GM19324 (cell line): ENCODE data around the gene PSTPIP1.

ENCODE experiments used
- ATAC-seq: cut with Tn5 transposase; IDR thresholded peaks from one replicate; pipeline ENCODE4 v1.9.1; 2021; ENCODE audit warnings: mild to moderate bottlenecking, moderate library complexity; ENCODE audit not compliant: unreplicated experiment, low FRiP score

Gene PSTPIP1

GRCh38 chr15:77017761-77018720 is 23.1 kb downstream of the PSTPIP1 start:
- no peak for ATAC-seq

DNA sequence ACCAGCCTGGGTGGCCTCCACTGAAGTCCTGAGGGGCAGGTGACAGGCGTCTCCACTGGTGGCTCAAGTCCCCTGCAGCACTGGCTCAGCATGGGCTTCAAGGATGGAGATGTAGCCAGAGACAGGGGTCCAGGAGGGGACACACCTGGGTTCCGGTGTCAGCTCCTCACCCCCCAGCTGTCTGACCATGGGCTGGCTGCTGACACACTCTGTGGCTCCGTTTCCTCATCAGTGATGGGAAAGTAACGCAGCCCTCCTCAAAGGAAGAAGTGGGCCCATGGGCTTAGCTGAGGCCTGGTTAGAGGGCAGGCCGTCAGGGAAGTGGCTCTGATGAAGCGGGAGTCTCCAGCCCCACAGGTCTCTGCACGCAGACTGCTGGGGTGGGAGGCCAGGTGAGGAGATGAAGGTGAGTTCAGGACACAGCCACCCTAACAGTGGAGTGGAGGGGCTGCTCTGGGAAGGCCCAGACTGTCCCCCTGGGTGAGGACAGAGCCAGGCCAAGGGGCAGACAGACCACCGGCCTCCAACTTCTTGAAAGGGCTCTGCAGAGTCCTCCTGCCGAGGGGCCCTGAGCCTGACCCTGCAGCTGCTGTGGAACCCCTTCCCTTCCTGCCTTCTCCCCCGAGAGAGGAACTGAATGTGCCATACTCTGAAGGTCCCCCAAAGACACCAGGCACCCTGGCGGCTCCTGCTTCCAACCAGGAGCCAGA is 24.0 kb downstream of the PSTPIP1 start:
- no peak for ATAC-seq

DNA sequence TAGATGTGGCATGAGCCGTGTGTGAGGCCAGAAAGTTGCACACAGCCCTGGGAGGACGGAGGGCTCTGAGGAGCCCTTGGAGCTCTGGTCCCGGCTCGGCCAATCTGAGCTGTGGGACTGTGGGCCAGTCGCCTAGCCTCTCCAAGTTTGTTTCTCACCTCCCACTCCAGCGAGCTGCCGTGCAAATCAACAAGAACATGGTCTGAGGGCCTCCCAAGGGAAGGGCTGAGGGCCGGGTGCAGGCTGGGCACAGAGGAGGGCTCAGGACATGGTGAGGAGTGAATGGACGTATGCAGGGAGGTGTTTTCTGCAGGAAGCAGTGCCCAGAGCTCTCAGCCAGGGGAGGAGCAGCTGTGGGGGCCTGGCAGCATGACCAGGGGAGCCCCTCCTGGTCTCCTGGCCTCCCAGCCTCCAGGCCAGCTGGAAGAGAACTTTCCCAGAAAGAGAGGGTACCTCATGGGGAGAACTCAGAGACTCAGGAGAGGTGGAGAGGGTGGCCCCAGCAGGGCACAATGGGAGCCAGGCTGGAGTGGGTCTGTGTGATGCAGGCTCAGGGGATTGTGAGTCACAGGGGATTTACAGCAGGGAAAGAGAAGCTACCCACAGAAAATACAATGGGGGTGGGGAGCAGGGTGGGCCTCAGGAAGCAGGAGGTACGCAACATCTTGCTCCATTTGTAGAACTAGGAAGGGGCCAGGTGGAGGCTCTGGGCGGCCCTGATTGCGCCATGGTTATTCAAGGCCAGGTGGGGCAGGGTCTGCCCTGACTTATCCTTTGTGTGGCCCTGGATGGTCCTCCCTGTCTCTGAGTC is 24.8 kb downstream of the PSTPIP1 start:
- ATAC-seq: no peak

- no peak for ATAC-seq
Observed at GRCh38 chr15:77020348-77021087, 25.6 kb downstream of the PSTPIP1 start.

GRCh38 chr15:77021088-77021481 is 26.2 kb downstream of the PSTPIP1 start:
- ATAC-seq: no peak

DNA sequence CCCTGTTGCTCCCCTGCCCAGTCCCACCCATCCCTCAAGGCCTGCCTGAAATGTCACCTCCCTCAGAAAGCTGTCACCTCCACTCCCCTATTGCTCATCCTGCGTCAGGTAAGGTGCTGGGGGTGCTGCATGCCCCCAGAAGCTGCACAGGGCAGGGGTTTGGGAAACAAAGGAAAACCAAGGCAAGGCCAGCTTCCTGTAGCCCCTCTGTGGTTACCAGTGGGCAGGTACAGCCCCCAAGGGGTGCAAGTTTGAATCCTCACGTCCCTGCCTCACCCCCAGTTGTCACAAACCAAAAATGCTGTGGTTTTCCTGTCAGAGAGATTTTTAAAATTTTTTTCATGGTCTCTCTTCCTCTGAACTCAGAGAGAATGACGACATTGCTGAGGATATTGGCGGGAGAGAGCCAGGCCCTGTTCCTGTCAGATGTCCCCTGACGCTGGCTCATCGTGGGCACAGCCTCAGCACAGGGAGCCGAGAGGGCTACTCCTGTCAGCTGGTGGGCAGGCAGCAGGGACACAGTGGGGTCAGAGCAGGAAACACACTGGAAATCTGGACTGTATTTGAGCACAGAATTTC is 27.0 kb downstream of the PSTPIP1 start:
- ATAC-seq: no peak

GRCh38 chr15:77022646-77023575 is 28.0 kb downstream of the PSTPIP1 start:
- ATAC-seq: no peak

- ATAC-seq: no peak
Observed at GRCh38 chr15:77023576-77024272, 28.8 kb downstream of the PSTPIP1 start.

GRCh38 chr15:77024273-77025082 is 29.6 kb downstream of the PSTPIP1 start:
- ATAC-seq: no peak

GRCh38 chr15:77025083-77025901 is 30.4 kb downstream of the PSTPIP1 start:
- no peak for ATAC-seq

- ATAC-seq: no peak
Observed at GRCh38 chr15:77025941-77026411, 31.1 kb downstream of the PSTPIP1 start.

DNA sequence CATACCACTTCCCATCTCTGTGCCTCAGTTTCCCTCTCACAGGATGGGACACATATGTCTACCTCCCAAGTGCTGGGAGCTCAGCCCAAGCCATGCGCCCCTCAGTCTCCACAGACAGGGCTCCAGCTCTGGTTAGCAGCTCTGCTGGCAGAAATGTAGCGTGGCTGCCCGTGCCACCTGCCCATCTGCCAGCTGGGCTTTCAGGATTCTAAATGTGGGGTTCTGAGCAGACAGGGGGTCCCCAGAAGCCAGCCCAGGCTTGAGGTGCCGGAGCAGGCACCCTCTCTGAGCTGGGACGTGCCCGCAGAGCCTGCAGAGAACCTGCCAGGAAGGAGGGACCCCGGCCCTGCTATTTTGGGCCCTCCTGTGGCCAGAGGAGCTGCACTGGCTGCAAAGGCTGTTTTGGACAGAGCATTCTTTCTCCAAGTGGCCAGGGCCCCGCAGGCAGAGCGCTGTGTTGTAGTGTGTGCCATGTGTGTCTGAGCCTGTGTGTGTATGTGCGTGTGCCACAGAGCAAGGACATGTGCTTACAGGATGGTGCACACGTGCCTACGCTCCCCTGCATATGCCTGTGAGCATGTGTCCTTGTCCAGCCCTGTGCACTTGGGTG is 31.7 kb downstream of the PSTPIP1 start:
- ATAC-seq: no peak

- ATAC-seq: no peak
Observed at GRCh38 chr15:77027111-77027696, 32.3 kb downstream of the PSTPIP1 start.

DNA sequence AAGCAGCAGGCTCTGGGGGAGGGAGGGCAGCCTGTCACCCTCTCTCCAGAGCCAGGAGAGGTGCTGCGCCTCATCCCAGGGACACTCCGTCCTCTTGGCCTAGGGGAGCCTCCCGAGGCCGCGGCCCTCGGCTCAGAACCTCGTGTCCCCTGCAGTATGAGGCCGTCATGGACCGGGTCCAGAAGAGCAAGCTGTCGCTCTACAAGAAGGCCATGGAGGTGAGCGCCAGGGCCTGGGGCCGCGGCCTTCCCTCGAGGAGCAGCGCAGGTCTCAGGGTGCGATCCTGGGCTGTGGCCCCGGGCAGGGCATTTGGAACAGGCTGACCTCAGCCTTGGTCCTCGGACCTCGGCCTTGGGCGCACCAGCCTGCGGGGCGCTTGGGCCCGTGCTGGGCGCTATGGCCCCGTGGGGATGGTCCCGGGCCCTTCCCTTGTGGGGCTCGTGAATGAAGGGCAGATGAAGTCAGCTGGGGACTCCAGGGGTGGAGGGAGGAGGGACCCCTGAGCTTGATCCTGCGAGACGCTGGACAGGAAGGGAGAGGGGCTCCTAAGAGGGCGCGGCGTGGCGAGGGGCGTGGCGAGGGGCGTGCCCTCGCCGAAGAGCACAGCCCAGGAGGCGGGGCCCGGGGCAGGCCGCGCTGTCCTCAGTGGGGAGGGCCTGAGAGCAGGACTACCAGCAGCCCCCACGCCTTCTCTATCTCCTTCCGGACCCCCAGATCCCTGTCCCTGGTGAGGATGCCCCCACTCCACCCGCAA is 32.9 kb downstream of the PSTPIP1 start:
- no peak for ATAC-seq
